H1 (cell line): ENCODE data around the gene DYNLT3. TPM values are rescaled to one million over a fixed set of nuclear protein-coding genes. Genes with fewer than 3 reads are reported as not detected.

Experiments
- BCL11A ChIP-seq, 2 experiments: IDR thresholded peaks; one replicate each; pipeline ENCODE4 v1.6.1; 2011; ENCODE audit warnings: low read depth in 2 of 2, low read length in 2 of 2, mild to moderate bottlenecking in 2 of 2
- CBX5 ChIP-seq: fragments of 300-800, 300-1000 bp; sonication (generic); IDR thresholded peaks from 2 replicates; pipeline ENCODE4 v1.7.1; 2016; ENCODE audit warnings: antibody characterized with exemption, low read length, low read depth
- HDAC2 ChIP-seq, 2 experiments: fragments of 300-600 bp in 1 of 2; sonication (generic) in 1 of 2; IDR thresholded peaks; 2 replicates each; pipeline ENCODE4 v1.6.1; 2011 to 2012; ENCODE audit warnings: low read depth in 2 of 2, low read length in 2 of 2, mild to moderate bottlenecking in 2 of 2, moderate library complexity in 2 of 2, borderline replicate concordance in 1 of 2, inconsistent platforms in 1 of 2
- polyA plus RNA-seq, 7 experiments: library from polyadenylated mRNA; depleted of rRNA in 3 of 7; stranded (reverse) in 5 of 7; unstranded in 2 of 7; fragments of >200 nt in 5 of 7; fragments of 200-250 nt in 2 of 7; gene quantifications; 1 replicate in 5 of 7; 2 replicates in 1 of 7; 4 replicates in 1 of 7; pipeline versions ENCODE4 v1.2.1 to v1.2.3, GENCODE V29; 2011 to 2013; ENCODE audit warnings: missing spikeins in 2 of 7, mixed read lengths in 2 of 7
- total RNA-seq: library from RNA; stranded (reverse); fragmentation: NEBNext Ultra II Directional; extraction: Animal tissue kit (Norgen Biotek cat#: 25700); gene quantifications from 2 replicates; pipeline ENCODE4 v1.2.1, GENCODE V29; 2021
- TF ChIP-seq, protein P1 (sequence below): fragments of 300-600 bp; sonication (generic); IDR thresholded peaks from 2 replicates; pipeline ENCODE4 v1.7.1; 2012; ENCODE audit warnings: low read length, moderate library complexity, mild to moderate bottlenecking, inconsistent platforms; ENCODE audit not compliant: insufficient replicate concordance
- TF ChIP-seq, protein P2 (sequence below): IDR thresholded peaks from 2 replicates; pipeline ENCODE4 v1.6.1; 2012; ENCODE audit warnings: low read length, inconsistent platforms

Gene DYNLT3
- total and polyA plus RNA-seq, 2 of the 8 experiments (the other 6 are each of a cell fraction or from before 2014, with no cell fraction given): 2.3 to 3.5 TPM

DNA sequence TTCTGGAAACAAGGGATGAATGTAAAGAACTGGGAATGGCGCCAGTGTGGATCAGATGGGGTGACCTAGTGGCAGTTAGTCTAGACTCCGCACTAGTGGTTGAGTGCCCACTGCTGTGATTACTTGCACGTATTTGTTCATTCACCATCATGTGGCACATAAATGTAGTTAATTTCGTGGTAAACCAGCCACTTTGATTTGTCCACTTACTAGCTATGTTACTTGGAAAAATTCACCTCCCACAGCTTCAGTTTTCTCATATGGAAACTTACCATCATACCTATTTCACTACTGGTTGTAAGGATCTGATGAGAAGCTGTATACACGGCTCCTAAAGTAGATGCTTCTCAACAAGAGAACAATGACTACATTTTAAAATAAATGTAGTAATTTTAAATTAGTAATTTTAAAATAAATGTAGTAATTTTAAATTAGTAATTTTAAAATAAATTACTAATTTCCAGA is 394 bp upstream of the DYNLT3 start (continued):
- TF ChIP-seq CBX5 (no peak), HDAC2 (IDR thresholded peaks at IDR 0.05; ENCODE audit: borderline replicate concordance in 1 of 2, low read depth in 2 of 2, low read length in 2 of 2) (no peak), BCL11A (IDR thresholded peaks at IDR 0.05; ENCODE audit: low read depth in 2 of 2, low read length in 2 of 2) (no peak)
- TF ChIP-seq, protein P1, sequence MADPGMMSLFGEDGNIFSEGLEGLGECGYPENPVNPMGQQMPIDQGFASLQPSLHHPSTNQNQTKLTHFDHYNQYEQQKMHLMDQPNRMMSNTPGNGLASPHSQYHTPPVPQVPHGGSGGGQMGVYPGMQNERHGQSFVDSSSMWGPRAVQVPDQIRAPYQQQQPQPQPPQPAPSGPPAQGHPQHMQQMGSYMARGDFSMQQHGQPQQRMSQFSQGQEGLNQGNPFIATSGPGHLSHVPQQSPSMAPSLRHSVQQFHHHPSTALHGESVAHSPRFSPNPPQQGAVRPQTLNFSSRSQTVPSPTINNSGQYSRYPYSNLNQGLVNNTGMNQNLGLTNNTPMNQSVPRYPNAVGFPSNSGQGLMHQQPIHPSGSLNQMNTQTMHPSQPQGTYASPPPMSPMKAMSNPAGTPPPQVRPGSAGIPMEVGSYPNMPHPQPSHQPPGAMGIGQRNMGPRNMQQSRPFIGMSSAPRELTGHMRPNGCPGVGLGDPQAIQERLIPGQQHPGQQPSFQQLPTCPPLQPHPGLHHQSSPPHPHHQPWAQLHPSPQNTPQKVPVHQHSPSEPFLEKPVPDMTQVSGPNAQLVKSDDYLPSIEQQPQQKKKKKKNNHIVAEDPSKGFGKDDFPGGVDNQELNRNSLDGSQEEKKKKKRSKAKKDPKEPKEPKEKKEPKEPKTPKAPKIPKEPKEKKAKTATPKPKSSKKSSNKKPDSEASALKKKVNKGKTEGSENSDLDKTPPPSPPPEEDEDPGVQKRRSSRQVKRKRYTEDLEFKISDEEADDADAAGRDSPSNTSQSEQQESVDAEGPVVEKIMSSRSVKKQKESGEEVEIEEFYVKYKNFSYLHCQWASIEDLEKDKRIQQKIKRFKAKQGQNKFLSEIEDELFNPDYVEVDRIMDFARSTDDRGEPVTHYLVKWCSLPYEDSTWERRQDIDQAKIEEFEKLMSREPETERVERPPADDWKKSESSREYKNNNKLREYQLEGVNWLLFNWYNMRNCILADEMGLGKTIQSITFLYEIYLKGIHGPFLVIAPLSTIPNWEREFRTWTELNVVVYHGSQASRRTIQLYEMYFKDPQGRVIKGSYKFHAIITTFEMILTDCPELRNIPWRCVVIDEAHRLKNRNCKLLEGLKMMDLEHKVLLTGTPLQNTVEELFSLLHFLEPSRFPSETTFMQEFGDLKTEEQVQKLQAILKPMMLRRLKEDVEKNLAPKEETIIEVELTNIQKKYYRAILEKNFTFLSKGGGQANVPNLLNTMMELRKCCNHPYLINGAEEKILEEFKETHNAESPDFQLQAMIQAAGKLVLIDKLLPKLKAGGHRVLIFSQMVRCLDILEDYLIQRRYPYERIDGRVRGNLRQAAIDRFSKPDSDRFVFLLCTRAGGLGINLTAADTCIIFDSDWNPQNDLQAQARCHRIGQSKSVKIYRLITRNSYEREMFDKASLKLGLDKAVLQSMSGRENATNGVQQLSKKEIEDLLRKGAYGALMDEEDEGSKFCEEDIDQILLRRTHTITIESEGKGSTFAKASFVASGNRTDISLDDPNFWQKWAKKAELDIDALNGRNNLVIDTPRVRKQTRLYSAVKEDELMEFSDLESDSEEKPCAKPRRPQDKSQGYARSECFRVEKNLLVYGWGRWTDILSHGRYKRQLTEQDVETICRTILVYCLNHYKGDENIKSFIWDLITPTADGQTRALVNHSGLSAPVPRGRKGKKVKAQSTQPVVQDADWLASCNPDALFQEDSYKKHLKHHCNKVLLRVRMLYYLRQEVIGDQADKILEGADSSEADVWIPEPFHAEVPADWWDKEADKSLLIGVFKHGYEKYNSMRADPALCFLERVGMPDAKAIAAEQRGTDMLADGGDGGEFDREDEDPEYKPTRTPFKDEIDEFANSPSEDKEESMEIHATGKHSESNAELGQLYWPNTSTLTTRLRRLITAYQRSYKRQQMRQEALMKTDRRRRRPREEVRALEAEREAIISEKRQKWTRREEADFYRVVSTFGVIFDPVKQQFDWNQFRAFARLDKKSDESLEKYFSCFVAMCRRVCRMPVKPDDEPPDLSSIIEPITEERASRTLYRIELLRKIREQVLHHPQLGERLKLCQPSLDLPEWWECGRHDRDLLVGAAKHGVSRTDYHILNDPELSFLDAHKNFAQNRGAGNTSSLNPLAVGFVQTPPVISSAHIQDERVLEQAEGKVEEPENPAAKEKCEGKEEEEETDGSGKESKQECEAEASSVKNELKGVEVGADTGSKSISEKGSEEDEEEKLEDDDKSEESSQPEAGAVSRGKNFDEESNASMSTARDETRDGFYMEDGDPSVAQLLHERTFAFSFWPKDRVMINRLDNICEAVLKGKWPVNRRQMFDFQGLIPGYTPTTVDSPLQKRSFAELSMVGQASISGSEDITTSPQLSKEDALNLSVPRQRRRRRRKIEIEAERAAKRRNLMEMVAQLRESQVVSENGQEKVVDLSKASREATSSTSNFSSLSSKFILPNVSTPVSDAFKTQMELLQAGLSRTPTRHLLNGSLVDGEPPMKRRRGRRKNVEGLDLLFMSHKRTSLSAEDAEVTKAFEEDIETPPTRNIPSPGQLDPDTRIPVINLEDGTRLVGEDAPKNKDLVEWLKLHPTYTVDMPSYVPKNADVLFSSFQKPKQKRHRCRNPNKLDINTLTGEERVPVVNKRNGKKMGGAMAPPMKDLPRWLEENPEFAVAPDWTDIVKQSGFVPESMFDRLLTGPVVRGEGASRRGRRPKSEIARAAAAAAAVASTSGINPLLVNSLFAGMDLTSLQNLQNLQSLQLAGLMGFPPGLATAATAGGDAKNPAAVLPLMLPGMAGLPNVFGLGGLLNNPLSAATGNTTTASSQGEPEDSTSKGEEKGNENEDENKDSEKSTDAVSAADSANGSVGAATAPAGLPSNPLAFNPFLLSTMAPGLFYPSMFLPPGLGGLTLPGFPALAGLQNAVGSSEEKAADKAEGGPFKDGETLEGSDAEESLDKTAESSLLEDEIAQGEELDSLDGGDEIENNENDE: no peak
- TF ChIP-seq, protein P2, sequence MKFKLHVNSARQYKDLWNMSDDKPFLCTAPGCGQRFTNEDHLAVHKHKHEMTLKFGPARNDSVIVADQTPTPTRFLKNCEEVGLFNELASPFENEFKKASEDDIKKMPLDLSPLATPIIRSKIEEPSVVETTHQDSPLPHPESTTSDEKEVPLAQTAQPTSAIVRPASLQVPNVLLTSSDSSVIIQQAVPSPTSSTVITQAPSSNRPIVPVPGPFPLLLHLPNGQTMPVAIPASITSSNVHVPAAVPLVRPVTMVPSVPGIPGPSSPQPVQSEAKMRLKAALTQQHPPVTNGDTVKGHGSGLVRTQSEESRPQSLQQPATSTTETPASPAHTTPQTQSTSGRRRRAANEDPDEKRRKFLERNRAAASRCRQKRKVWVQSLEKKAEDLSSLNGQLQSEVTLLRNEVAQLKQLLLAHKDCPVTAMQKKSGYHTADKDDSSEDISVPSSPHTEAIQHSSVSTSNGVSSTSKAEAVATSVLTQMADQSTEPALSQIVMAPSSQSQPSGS: no peak
